A204.1 (cell line): Measurements from ENCODE around the gene SLC35E4.

ENCODE experiments used
- FAIRE-seq: peaks from 2 replicates; lab custom pipeline; 2012; peaks lifted over from hg19 to GRCh38; lab: Jason Lieb, UNC

Gene SLC35E4

DNA sequence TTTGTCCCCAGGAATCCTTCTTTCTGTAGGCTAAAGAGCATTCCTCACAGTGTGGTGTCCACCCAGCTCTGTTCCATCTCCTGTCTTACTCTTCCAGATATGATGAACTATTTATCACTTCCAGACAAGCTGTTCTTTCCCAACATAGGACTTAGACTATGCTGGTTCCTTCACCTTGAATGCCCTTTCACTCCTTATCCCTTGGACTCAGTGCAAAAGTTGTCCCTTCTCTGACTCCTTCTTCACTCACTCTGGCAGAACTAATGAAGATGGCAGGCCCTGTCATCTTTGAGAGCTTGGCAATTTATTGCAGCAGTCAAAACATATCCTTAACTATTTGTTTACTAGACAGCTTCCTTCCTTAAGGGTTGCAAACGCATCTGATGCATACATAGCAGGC lies 55.6 kb downstream of the SLC35E4 start:
- no peak for FAIRE-seq

DNA sequence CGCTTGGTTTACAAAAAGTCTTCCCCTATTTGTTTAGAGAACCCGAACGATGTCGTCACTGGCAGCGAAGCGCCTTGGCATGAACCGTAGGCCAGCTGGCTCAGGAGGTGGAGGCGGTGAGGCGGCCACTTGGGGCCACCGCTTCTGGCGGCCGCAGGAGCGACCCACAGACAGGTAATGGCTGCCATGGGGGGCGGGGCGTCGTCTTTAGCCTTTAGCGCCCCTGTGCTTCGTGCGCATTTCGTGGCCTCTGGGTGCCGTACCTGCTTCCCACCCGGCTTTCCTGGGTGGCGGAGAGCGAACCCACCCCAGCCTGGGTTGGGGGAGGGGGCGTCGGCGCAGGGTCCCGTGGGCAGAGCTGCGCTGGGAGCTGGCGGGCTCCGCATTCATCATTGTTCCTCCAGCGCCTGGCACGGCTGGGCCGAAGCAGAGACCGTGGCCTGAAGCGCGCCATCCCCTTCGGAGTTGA lies 58.6 kb downstream of the SLC35E4 start:
- no peak for FAIRE-seq

DNA sequence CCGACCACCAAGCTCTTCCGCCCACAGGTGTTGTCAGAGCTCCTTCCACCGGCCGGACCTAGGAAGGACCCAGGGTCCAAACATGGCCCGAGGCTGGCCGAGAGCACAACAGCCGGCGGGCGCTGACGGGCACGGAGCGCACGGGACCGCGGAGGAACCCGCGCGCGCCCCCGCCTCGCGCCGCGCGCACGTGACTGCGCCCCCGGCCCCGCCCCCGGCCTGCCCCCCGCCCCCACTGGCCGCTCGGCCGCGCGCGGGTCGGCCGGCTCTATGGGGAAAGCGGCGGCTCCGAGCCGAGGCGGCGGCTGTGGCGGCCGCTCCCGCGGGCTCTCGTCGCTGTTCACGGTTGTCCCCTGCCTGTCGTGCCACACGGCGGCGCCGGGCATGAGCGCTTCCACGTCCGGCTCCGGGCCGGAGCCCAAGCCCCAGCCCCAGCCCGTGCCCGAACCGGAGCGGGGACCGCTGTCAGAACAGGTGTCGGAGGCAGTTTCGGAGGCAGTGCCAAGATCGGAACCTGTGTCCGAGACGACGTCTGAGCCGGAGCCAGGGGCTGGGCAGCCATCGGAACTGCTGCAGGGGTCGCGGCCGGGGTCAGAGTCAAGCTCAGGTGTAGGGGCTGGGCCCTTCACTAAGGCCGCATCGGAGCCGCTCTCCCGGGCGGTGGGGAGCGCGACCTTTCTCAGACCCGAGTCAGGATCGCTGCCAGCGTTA lies 59.2 kb downstream of the SLC35E4 start, which contains the start of gene OSBP2:
TSS of gene OSBP2 (plus strand) at position 235 of the 711 bp plus-strand sequence. CDS start at position 271, 36 bp downstream.
- FAIRE-seq, result no peak

- FAIRE-seq, result no peak
Measured at GRCh38 chr22:30695351-30695851, 59.8 kb downstream of the SLC35E4 start.

GRCh38 chr22:30695871-30696655 lies 60.5 kb downstream of the SLC35E4 start:
- FAIRE-seq, result no peak
